IPS DF 6.9 (cell line): ENCODE results near the gene SEC16B.

Experiments used
- DNase-seq: peaks from one replicate; pipeline ENCODE4 v3.0.0-alpha.2; 2013; ENCODE audit warnings: low read depth, low spot score
- H3K27ac ChIP-seq: one replicate; pipeline ENCODE4 v1.5.1; 2013; ENCODE audit warnings: low read length, control low read depth
- H3K27me3 ChIP-seq: 2 replicates; pipeline ENCODE4 v1.6.1; 2013; ENCODE audit warnings: mild to moderate bottlenecking, low read length; ENCODE audit not compliant: control insufficient read depth, insufficient read depth
- H3K36me3 ChIP-seq: 2 replicates; pipeline ENCODE4 v1.6.1; 2013; ENCODE audit warnings: low read length; ENCODE audit not compliant: control insufficient read depth, insufficient read depth
- H3K4me1 ChIP-seq: 2 replicates; pipeline ENCODE4 v1.6.1; 2013; ENCODE audit warnings: low read length; ENCODE audit not compliant: control insufficient read depth, insufficient read depth
- H3K4me3 ChIP-seq: 2 replicates; pipeline ENCODE4 v1.5.1; 2013; ENCODE audit warnings: mild to moderate bottlenecking, low read length
- H3K9me3 ChIP-seq: 2 replicates; pipeline ENCODE4 v1.6.1; 2013; ENCODE audit warnings: low read length, inconsistent platforms; ENCODE audit not compliant: control insufficient read depth, insufficient read depth
- WGBS: extraction: QIAGEN DNeasy Blood & Tissue Kit; methylation state at CpG from one replicate; pipeline ENCODE4 v1.1.7; 2013; ENCODE audit warnings: mixed read lengths, missing lambda C conversion rate; ENCODE audit not compliant: insufficient read length, insufficient coverage; 5-methylcytosine and 5-hydroxymethylcytosine counted together

SEC16B gene

GRCh38 chr1:177979272-177979671, 9.4 kb upstream of the SEC16B start:
- Histone ChIP-seq H3K9me3 (no peaks in the 10 kb centered on the region; the same call in 1 of the 2 replicates), H3K27me3 (no peaks in the 10 kb centered on the region), H3K4me3 (no peak overlapping the region), H3K27ac (no peak overlapping the region), H3K4me1 (no peaks in the 10 kb centered on the region; the same call in 1 of the 2 replicates), H3K36me3 (no peaks in the 10 kb centered on the region)
- no CpG with 5 or more reads among the region's 1 CpG for WGBS
- no peak for DNase-seq

GRCh38 chr1:177978530-177978929, 8.7 kb upstream of the SEC16B start:
- no CpG with 5 or more reads among the region's 1 CpG for WGBS
- Histone ChIP-seq H3K27ac (no peak overlapping the region), H3K4me3 (no peak overlapping the region), H3K9me3 (no peaks in the 10 kb centered on the region; the same call in 1 of the 2 replicates), H3K4me1 (no peaks in the 10 kb centered on the region; the same call in 1 of the 2 replicates), H3K27me3 (no peaks in the 10 kb centered on the region), H3K36me3 (no peaks in the 10 kb centered on the region)
- no peak for DNase-seq

- WGBS: no CpG with 5 or more reads among the region's 1 CpG
- Histone ChIP-seq H3K36me3 (no peaks in the 10 kb centered on the region), H3K4me3 (no peak overlapping the region), H3K4me1 (no peaks in the 10 kb centered on the region), H3K27me3 (no peaks in the 10 kb centered on the region), H3K9me3 (no peaks in the 10 kb centered on the region; the same call in 1 of the 2 replicates), H3K27ac (no peak overlapping the region)
- DNase-seq: no peak
Measured at GRCh38 chr1:177977141-177977540, 7.3 kb upstream of the SEC16B start.

GRCh38 chr1:177976596-177976995, 6.7 kb upstream of the SEC16B start:
- H3K27ac ChIP-seq: no peak overlapping the region
- DNase-seq: no peak
- no peaks in the 10 kb centered on the region for H3K27me3 ChIP-seq
- H3K4me1 ChIP-seq: no peaks in the 10 kb centered on the region
- no peaks in the 10 kb centered on the region; the same call in 1 of the 2 replicates for H3K9me3 ChIP-seq
- no peak overlapping the region for H3K4me3 ChIP-seq
- no peaks in the 10 kb centered on the region for H3K36me3 ChIP-seq

- no peaks in the 10 kb centered on the region for H3K27me3 ChIP-seq
- no CpG with 5 or more reads among the region's 5 CpGs for WGBS
- H3K27ac ChIP-seq: no peak overlapping the region
- H3K9me3 ChIP-seq: no peaks in the 10 kb centered on the region; the same call in 1 of the 2 replicates
- H3K4me1 ChIP-seq: no peaks in the 10 kb centered on the region
- H3K4me3 ChIP-seq: no peak overlapping the region
- H3K36me3 ChIP-seq: no peaks in the 10 kb centered on the region
- DNase-seq: no peak
Measured at GRCh38 chr1:177975588-177976495, 6.0 kb upstream of the SEC16B start.

- no CpG with 5 or more reads among the region's 3 CpGs for WGBS
- no peak overlapping the region for H3K27ac ChIP-seq
- no peaks in the 10 kb centered on the region for H3K4me1 ChIP-seq
- DNase-seq: no peak
- H3K4me3 ChIP-seq: no peak overlapping the region
- H3K9me3 ChIP-seq: no peaks in the 10 kb centered on the region; the same call in 1 of the 2 replicates
- H3K36me3 ChIP-seq: no peaks in the 10 kb centered on the region
- H3K27me3 ChIP-seq: no peaks in the 10 kb centered on the region
Measured at GRCh38 chr1:177973585-177973984, 3.7 kb upstream of the SEC16B start.

- no CpG with 5 or more reads among the region's 5 CpGs for WGBS
- no peak for DNase-seq
- no peaks in the 10 kb centered on the region for H3K4me1 ChIP-seq
Measured at GRCh38 chr1:177969109-177969508, 749 bp downstream of the SEC16B start.

GRCh38 chr1:177966199-177966598, 3.7 kb downstream of the SEC16B start:
- H3K27ac ChIP-seq: no peak overlapping the region
- DNase-seq: no peak
- no CpG with 5 or more reads among the region's 2 CpGs for WGBS

More at GRCh38 chr1:177969109-177969508, 749 bp downstream of the SEC16B start:
- Histone ChIP-seq H3K27ac (no peak overlapping the region), H3K36me3 (no peaks in the 10 kb centered on the region), H3K27me3 (no peaks in the 10 kb centered on the region), H3K4me3 (no peak overlapping the region), H3K9me3 (no peaks in the 10 kb centered on the region)

GRCh38 chr1:177965293-177965692, 4.6 kb downstream of the SEC16B start:
- Histone ChIP-seq H3K36me3 (no peaks in the 10 kb centered on the region), H3K27ac (no peak overlapping the region), H3K9me3 (no peaks in the 10 kb centered on the region), H3K4me1 (peaks cover 3% of the 10 kb centered on the region), H3K4me3 (no peak overlapping the region), H3K27me3 (no peaks in the 10 kb centered on the region)
- no peak for DNase-seq
- WGBS: no CpG with 5 or more reads among the region's 4 CpGs

More at GRCh38 chr1:177966199-177966598, 3.7 kb downstream of the SEC16B start:
- Histone ChIP-seq H3K36me3 (no peaks in the 10 kb centered on the region), H3K4me1 (no peaks in the 10 kb centered on the region), H3K27me3 (no peaks in the 10 kb centered on the region), H3K9me3 (no peaks in the 10 kb centered on the region), H3K4me3 (no peak overlapping the region)

- Histone ChIP-seq H3K4me1 (peaks cover 4% of the 10 kb centered on the region), H3K36me3 (no peaks in the 10 kb centered on the region), H3K9me3 (no peaks in the 10 kb centered on the region), H3K4me3 (no peak overlapping the region), H3K27ac (no peak overlapping the region), H3K27me3 (no peaks in the 10 kb centered on the region)
- DNase-seq: no peak
- WGBS: no CpG with 5 or more reads among the region's 5 CpGs
Measured at GRCh38 chr1:177964336-177964735, 5.5 kb downstream of the SEC16B start.
